H1 (cell line): Measurements from ENCODE around the gene COMMD2. TPM values are rescaled to one million over a fixed set of nuclear protein-coding genes. Genes with fewer than 3 reads are reported as not detected.

Source experiments
- CTCF ChIA-PET: fragments of 300-600 bp; sonication (Branson Sonifier 250); formaldehyde crosslinking; loops from one replicate; lab custom pipeline; 2021; ENCODE audit not compliant: partially characterized antibody; lab: Charles Lee
- POLR2A ChIA-PET: fragments of 300-600 bp; sonication (Branson Sonifier 250); formaldehyde crosslinking; loops from one replicate; lab custom pipeline; 2021; ENCODE audit warnings: inconsistent platforms; ENCODE audit not compliant: partially characterized antibody; lab: Charles Lee
- DNase-seq, 2 experiments: peaks; one replicate each; pipeline versions ENCODE4 v3.0.0 to v3.0.0-alpha.2; 2010 to 2022; ENCODE audit warnings: low spot score in 2 of 2, low read depth in 1 of 2, mixed read lengths in 1 of 2
- FAIRE-seq: peaks from 2 replicates; lab custom pipeline; 2011; peaks lifted over from hg19 to GRCh38; lab: Jason Lieb, UNC
- H2AFZ ChIP-seq: 2 replicates; pipeline ENCODE4 v1.8.1; 2012; ENCODE audit warnings: low read length, inconsistent platforms
- H2AK5ac ChIP-seq: 2 replicates; pipeline ENCODE4 v1.6.1; 2013; ENCODE audit warnings: low read depth, low read length
- H2BK120ac ChIP-seq: replicated peaks from 2 replicates; pipeline ENCODE3; 2013; ENCODE audit warnings: low read depth, low read length, inconsistent platforms
- H2BK12ac ChIP-seq: 2 replicates; pipeline ENCODE4 v1.6.1; 2013; ENCODE audit warnings: low read depth, low read length
- H2BK15ac ChIP-seq: 2 replicates; pipeline ENCODE4 v1.6.1; 2013; ENCODE audit warnings: low read length
- H2BK20ac ChIP-seq: 2 replicates; pipeline ENCODE4 v1.6.1; 2013; ENCODE audit warnings: low read length
- H2BK5ac ChIP-seq: 2 replicates; pipeline ENCODE4 v1.6.1; 2013; ENCODE audit warnings: low read depth, low read length
- H3K14ac ChIP-seq: 2 replicates; pipeline ENCODE4 v1.6.1; 2013; ENCODE audit warnings: inconsistent platforms; ENCODE audit not compliant: insufficient read length
- H3K18ac ChIP-seq: 2 replicates; pipeline ENCODE4 v1.6.1; 2013; ENCODE audit warnings: low read length; ENCODE audit errors: extremely low read depth
- H3K23ac ChIP-seq: 2 replicates; pipeline ENCODE4 v1.6.1; 2013; ENCODE audit warnings: inconsistent platforms; ENCODE audit not compliant: insufficient read length
- H3K23me2 ChIP-seq: 2 replicates; pipeline ENCODE4 v1.6.1; 2013; ENCODE audit warnings: low read depth, low read length
- H3K27ac ChIP-seq: 2 replicates; pipeline ENCODE4 v1.6.1; 2011; ENCODE audit warnings: low read depth, low read length, inconsistent platforms
- H3K27me3 ChIP-seq, 4 experiments: replicated peaks in 1 of 4; 1 replicate in 1 of 4; 2 replicates in 3 of 4; pipeline versions ENCODE4 v1.6.1 to v1.8.1; 2011 to 2013; ENCODE audit warnings: low read length in 3 of 4, mild to moderate bottlenecking in 3 of 4, inconsistent platforms in 2 of 4, mixed read lengths in 2 of 4, moderate library complexity in 1 of 4; ENCODE audit not compliant: control insufficient read depth in 3 of 4, insufficient read depth in 3 of 4; ENCODE audit errors: extremely low read depth in 1 of 4
- H3K36me3 ChIP-seq, 4 experiments: 2 replicates each; pipeline versions ENCODE4 v1.6.1 to v1.8.1; 2011 to 2013; ENCODE audit warnings: mild to moderate bottlenecking in 4 of 4, low read length in 3 of 4, moderate library complexity in 2 of 4, control low read depth in 1 of 4, inconsistent platforms in 1 of 4; ENCODE audit not compliant: insufficient read depth in 4 of 4, control insufficient read depth in 2 of 4
- H3K4ac ChIP-seq: replicated peaks from 2 replicates; pipeline ENCODE3; 2013; ENCODE audit warnings: low read length, low read depth, mixed read lengths, inconsistent platforms; ENCODE audit not compliant: insufficient read length
- H3K4me1 ChIP-seq, 4 experiments: replicated peaks in 1 of 4; 1 replicate in 1 of 4; 2 replicates in 3 of 4; pipeline versions ENCODE4 v1.6.1 to v1.8.1; 2011 to 2013; ENCODE audit warnings: low read length in 3 of 4, inconsistent platforms in 2 of 4, mixed read lengths in 1 of 4; ENCODE audit not compliant: insufficient read depth in 4 of 4, control insufficient read depth in 3 of 4
- H3K4me2 ChIP-seq, 2 experiments: 2 replicates each; pipeline versions ENCODE4 v1.6.1 to v1.8.1; 2011 to 2013; ENCODE audit warnings: low read depth in 2 of 2, low read length in 2 of 2, control low read depth in 1 of 2, inconsistent platforms in 1 of 2, mild to moderate bottlenecking in 1 of 2; ENCODE audit not compliant: insufficient read depth in 1 of 2
- H3K4me3 ChIP-seq, 4 experiments: fragments of 200-600, 300-600 bp in 1 of 4; sonication (generic), shearing (Covaris generic), sonication (Bioruptor Twin) in 1 of 4; 2 replicates each; pipeline versions ENCODE4 v1.5.1 to v1.8.1; 2011 to 2016; ENCODE audit warnings: low read length in 4 of 4, low read depth in 3 of 4, control low read depth in 2 of 4, inconsistent platforms in 2 of 4, mild to moderate bottlenecking in 2 of 4, mixed read lengths in 1 of 4, moderate library complexity in 1 of 4; ENCODE audit not compliant: insufficient read depth in 2 of 4; ENCODE audit errors: extremely low read depth in 1 of 4
- H3K56ac ChIP-seq: replicated peaks from 2 replicates; pipeline ENCODE3; 2013; ENCODE audit warnings: low read depth, mild to moderate bottlenecking, mixed read lengths, low read length, inconsistent platforms; ENCODE audit not compliant: insufficient read length
- H3K79me1 ChIP-seq: 2 replicates; pipeline ENCODE4 v1.6.1; 2013; ENCODE audit warnings: low read depth, low read length, control low read depth
- H3K79me2 ChIP-seq, 2 experiments: 2 replicates each; pipeline versions ENCODE4 v1.6.1 to v1.8.1; 2012 to 2013; ENCODE audit warnings: low read length in 2 of 2, mild to moderate bottlenecking in 2 of 2, inconsistent platforms in 1 of 2; ENCODE audit not compliant: insufficient read depth in 2 of 2, control insufficient read depth in 1 of 2
- H3K9ac ChIP-seq, 4 experiments: replicated peaks in 1 of 4; 1 replicate in 1 of 4; 2 replicates in 3 of 4; pipeline versions ENCODE4 v1.6.1 to v1.8.1; 2011 to 2013; ENCODE audit warnings: low read depth in 3 of 4, low read length in 3 of 4, control low read depth in 2 of 4, mild to moderate bottlenecking in 2 of 4, moderate library complexity in 2 of 4, inconsistent platforms in 1 of 4; ENCODE audit errors: extremely low read depth in 1 of 4
- H3K9me3 ChIP-seq, 2 experiments: 2 replicates each; pipeline versions ENCODE4 v1.6.1 to v1.8.1; 2012 to 2013; ENCODE audit warnings: mild to moderate bottlenecking in 2 of 2, moderate library complexity in 2 of 2, control low read depth in 1 of 2, inconsistent platforms in 1 of 2, low read depth in 1 of 2, low read length in 1 of 2, mixed read lengths in 1 of 2; ENCODE audit not compliant: insufficient read depth in 2 of 2
- H4K20me1 ChIP-seq, 2 experiments: replicated peaks in 1 of 2; 2 replicates each; pipeline versions ENCODE3 to v1.8.1; 2011 to 2013; ENCODE audit warnings: inconsistent platforms in 2 of 2, low read length in 2 of 2, mild to moderate bottlenecking in 1 of 2; ENCODE audit not compliant: insufficient read depth in 2 of 2, control insufficient read depth in 1 of 2
- H4K5ac ChIP-seq: 2 replicates; pipeline ENCODE4 v1.6.1; 2013; ENCODE audit warnings: low read length, low read depth, mixed read lengths, inconsistent platforms; ENCODE audit not compliant: insufficient read length
- H4K8ac ChIP-seq: 2 replicates; pipeline ENCODE4 v1.8.0; 2013; ENCODE audit warnings: mild to moderate bottlenecking, moderate library complexity, low read length, inconsistent platforms; ENCODE audit not compliant: insufficient read depth; ENCODE audit errors: extremely low read depth
- H4K91ac ChIP-seq: replicated peaks from 2 replicates; pipeline ENCODE3; 2013; ENCODE audit warnings: low read length, mixed read lengths, inconsistent platforms; ENCODE audit not compliant: insufficient read length
- ASH2L ChIP-seq: fragments of 200-600, 300-600 bp; sonication (generic); IDR thresholded peaks from one replicate; pipeline ENCODE4 v1.7.1; 2017; ENCODE audit warnings: low read length
- CBX8 ChIP-seq: fragments of 300-800, 300-1000 bp; sonication (generic); IDR thresholded peaks from 2 replicates; pipeline ENCODE4 v1.7.1; 2016; ENCODE audit warnings: low read depth, low read length, borderline replicate concordance
- CHD2 ChIP-seq: IDR thresholded peaks from 2 replicates; pipeline ENCODE4 v1.6.1; 2012; ENCODE audit warnings: low read length, improper control_type of control experiment
- EGR1 ChIP-seq: IDR thresholded peaks from 2 replicates; pipeline ENCODE4 v1.6.1; 2011; ENCODE audit warnings: low read depth, low read length, borderline replicate concordance
- RAD21 ChIP-seq, 2 experiments: IDR thresholded peaks in 1 of 2; conservative IDR thresholded peaks in 1 of 2; 2 replicates each; pipeline ENCODE4 v1.6.1; 2011; ENCODE audit warnings: low read depth in 2 of 2, low read length in 2 of 2, improper control_type of control experiment in 1 of 2, inconsistent platforms in 1 of 2, mild to moderate bottlenecking in 1 of 2, moderate library complexity in 1 of 2
- RBBP5 ChIP-seq: IDR thresholded peaks from 2 replicates; pipeline ENCODE4 v1.7.1; 2012; ENCODE audit warnings: low read depth, mild to moderate bottlenecking, inconsistent platforms, low read length, moderate library complexity, borderline replicate concordance
- RFX5 ChIP-seq: IDR thresholded peaks from 2 replicates; pipeline ENCODE4 v1.6.1; 2011; ENCODE audit warnings: low read depth, low read length, improper control_type of control experiment, borderline replicate concordance
- SAP30 ChIP-seq: fragments of 300-600 bp; sonication (generic); IDR thresholded peaks from 2 replicates; pipeline ENCODE4 v1.7.1; 2012; ENCODE audit warnings: low read length, moderate library complexity, mild to moderate bottlenecking, inconsistent platforms; ENCODE audit not compliant: insufficient read depth, insufficient replicate concordance
- TAF1 ChIP-seq: IDR thresholded peaks from 2 replicates; pipeline ENCODE4 v1.6.1; 2011; ENCODE audit warnings: mild to moderate bottlenecking, low read depth, low read length
- polyA plus RNA-seq, 7 experiments: library from polyadenylated mRNA; depleted of rRNA in 3 of 7; stranded (reverse) in 5 of 7; unstranded in 2 of 7; fragments of >200 nt in 5 of 7; fragments of 200-250 nt in 2 of 7; gene quantifications; 1 replicate in 5 of 7; 2 replicates in 1 of 7; 4 replicates in 1 of 7; pipeline versions ENCODE4 v1.2.1 to v1.2.3, GENCODE V29; 2011 to 2013; ENCODE audit warnings: missing spikeins in 2 of 7, mixed read lengths in 2 of 7
- total RNA-seq: library from RNA; stranded (reverse); fragmentation: NEBNext Ultra II Directional; extraction: Animal tissue kit (Norgen Biotek cat#: 25700); gene quantifications from 2 replicates; pipeline ENCODE4 v1.2.1, GENCODE V29; 2021
- TF ChIP-seq, protein P1 (sequence below): IDR thresholded peaks from 2 replicates; pipeline ENCODE4 v1.6.1; 2011; ENCODE audit warnings: low read length, improper control_type of control experiment
- TF ChIP-seq, protein P2 (sequence below), 3 experiments: IDR thresholded peaks; 1 replicate in 2 of 3; 2 replicates in 1 of 3; pipeline versions ENCODE4 v1.5.1 to v1.6.1; 2011; ENCODE audit warnings: low read length in 3 of 3, mild to moderate bottlenecking in 3 of 3, inconsistent platforms in 2 of 3, low read depth in 1 of 3, moderate library complexity in 1 of 3; ENCODE audit not compliant: insufficient read depth in 1 of 3; ENCODE audit errors: control extremely low read depth in 1 of 3

The COMMD2 gene
- total and polyA plus RNA-seq, 2 of the 8 experiments (the other 6 are each of a cell fraction or from before 2014, with no cell fraction given): 20.2 to 57.2 TPM

DNA sequence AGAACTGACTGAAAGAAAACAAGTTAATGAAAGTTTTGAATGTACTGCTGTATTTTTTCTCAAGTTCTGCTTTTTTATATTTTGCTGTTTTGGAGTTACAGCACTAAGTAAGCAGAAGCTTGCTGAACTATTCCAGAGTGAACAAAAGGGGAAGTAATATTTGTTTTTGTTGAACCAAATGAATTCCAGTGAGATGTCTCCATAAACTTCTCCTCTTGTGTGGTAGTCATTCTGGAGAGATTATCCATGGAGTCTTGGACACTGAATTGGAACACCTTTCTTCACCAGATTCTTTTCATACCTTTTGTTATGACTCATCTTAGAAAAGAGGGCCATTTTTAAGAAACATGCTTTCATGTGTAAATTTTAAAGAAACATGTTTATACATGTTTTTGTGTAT, 31.3 kb upstream of the COMMD2 start:
- ChIA-PET POLR2A (no interaction called here), CTCF (interaction anchor here (0.8 to 3.8 kb wide), 3 partner anchors 12 to 271 kb away, joined by 3 to 47 read pairs (median 8); no protein-coding TSS in a partner anchor)
- H2BK120ac ChIP-seq: no peak overlapping the region
- H3K79me1 ChIP-seq: no peaks in the 10 kb centered on the region
- FAIRE-seq (no peak), DNase-seq (no peak)
- no peak overlapping the region for H3K14ac ChIP-seq
- H3K18ac ChIP-seq: no peak overlapping the region
- no peak overlapping the region for H2BK5ac ChIP-seq
- H4K5ac ChIP-seq: no peak overlapping the region
- H3K23ac ChIP-seq: no peak overlapping the region
- H3K4me1 ChIP-seq: no peaks in the 10 kb centered on the region
- H3K27ac ChIP-seq: no peak overlapping the region
- H3K9ac ChIP-seq: no peak overlapping the region
- H3K56ac ChIP-seq: no peak overlapping the region
- H2BK12ac ChIP-seq: no peak overlapping the region
- no peak overlapping the region for H4K91ac ChIP-seq
- H4K20me1 ChIP-seq: no peaks in the 10 kb centered on the region
- no peak overlapping the region for H2AFZ ChIP-seq
- H3K79me2 ChIP-seq: no peaks in the 10 kb centered on the region
- H3K4me3 ChIP-seq: no peak overlapping the region
- H3K36me3 ChIP-seq: no peaks in the 10 kb centered on the region; a peak in 1 of 8 replicates
- H3K9me3 ChIP-seq: no peaks in the 10 kb centered on the region
- H3K23me2 ChIP-seq: no peaks in the 10 kb centered on the region
- H3K4ac ChIP-seq: no peak overlapping the region
- H2BK15ac ChIP-seq: no peak overlapping the region
- H3K27me3 ChIP-seq: no peaks in the 10 kb centered on the region
- no peak overlapping the region for H2BK20ac ChIP-seq
- H2AK5ac ChIP-seq: no peak overlapping the region
- H3K4me2 ChIP-seq: no peak overlapping the region
- H4K8ac ChIP-seq: no peak overlapping the region
- TF ChIP-seq RBBP5: no peak
- TF ChIP-seq RFX5: no peak
- no peak for TF ChIP-seq RAD21 (IDR thresholded peaks at IDR 0.05 in 1 of 2, conservative IDR thresholded peaks at IDR 0.05 in 1 of 2; ENCODE audit: low read depth in 2 of 2, low read length in 2 of 2)
- TF ChIP-seq, protein P1, sequence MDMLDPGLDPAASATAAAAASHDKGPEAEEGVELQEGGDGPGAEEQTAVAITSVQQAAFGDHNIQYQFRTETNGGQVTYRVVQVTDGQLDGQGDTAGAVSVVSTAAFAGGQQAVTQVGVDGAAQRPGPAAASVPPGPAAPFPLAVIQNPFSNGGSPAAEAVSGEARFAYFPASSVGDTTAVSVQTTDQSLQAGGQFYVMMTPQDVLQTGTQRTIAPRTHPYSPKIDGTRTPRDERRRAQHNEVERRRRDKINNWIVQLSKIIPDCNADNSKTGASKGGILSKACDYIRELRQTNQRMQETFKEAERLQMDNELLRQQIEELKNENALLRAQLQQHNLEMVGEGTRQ: no peak
- TF ChIP-seq EGR1: no peak
- no peak for TF ChIP-seq ASH2L
- TF ChIP-seq CBX8: no peak
- TF ChIP-seq SAP30: no peak
- no peak for TF ChIP-seq TAF1
- TF ChIP-seq CHD2: no peak
- TF ChIP-seq, protein P2, sequence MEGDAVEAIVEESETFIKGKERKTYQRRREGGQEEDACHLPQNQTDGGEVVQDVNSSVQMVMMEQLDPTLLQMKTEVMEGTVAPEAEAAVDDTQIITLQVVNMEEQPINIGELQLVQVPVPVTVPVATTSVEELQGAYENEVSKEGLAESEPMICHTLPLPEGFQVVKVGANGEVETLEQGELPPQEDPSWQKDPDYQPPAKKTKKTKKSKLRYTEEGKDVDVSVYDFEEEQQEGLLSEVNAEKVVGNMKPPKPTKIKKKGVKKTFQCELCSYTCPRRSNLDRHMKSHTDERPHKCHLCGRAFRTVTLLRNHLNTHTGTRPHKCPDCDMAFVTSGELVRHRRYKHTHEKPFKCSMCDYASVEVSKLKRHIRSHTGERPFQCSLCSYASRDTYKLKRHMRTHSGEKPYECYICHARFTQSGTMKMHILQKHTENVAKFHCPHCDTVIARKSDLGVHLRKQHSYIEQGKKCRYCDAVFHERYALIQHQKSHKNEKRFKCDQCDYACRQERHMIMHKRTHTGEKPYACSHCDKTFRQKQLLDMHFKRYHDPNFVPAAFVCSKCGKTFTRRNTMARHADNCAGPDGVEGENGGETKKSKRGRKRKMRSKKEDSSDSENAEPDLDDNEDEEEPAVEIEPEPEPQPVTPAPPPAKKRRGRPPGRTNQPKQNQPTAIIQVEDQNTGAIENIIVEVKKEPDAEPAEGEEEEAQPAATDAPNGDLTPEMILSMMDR (IDR thresholded peaks at IDR 0.05; ENCODE audit: control extremely low read depth in 1 of 3, insufficient read depth in 1 of 3, low read depth in 1 of 3, low read length in 3 of 3): no peak
